DMS 273 (cell line): ENCODE measurements around the gene IFI35.
"Not testable (repeated sequence)": the region's sequence is repeated elsewhere in the genome, so short reads cannot be mapped to it uniquely, and the experiment has no call there.

ENCODE experiments used
- DNase-seq: peaks from one replicate; lab custom pipeline; 2025; ENCODE audit not compliant: unreplicated experiment; lab: John Stamatoyannopoulos, UW

IFI35 gene

DNA sequence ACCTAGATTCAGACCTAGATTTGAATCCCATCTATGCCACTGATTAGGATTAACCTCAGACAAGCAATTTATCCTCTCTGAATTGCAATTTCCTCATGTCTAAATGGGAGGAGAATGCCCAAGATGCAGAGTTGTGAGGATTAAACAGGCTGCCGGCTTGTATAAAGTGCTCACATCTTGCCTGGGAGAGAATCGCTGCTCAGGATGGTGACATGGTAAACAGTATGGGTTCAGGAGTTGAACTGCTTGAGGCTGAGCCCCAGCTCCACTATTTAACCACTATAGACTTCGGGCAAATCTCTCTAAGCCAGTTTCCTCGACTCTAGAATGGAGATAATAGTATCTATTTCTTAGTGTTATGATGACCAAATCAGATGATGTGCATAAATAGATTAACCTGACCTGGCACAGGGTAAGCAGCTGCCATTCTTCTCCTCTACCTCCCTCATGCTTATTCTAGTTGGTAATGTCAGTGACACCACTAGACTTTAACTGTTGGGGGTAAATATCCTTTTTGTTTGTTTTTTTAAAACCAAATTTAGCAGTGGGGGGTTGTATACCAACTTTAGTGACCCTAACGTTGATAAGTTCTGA lies 9.1 kb upstream of the IFI35 start:
- DNase-seq: peak; percentile 55

DNA sequence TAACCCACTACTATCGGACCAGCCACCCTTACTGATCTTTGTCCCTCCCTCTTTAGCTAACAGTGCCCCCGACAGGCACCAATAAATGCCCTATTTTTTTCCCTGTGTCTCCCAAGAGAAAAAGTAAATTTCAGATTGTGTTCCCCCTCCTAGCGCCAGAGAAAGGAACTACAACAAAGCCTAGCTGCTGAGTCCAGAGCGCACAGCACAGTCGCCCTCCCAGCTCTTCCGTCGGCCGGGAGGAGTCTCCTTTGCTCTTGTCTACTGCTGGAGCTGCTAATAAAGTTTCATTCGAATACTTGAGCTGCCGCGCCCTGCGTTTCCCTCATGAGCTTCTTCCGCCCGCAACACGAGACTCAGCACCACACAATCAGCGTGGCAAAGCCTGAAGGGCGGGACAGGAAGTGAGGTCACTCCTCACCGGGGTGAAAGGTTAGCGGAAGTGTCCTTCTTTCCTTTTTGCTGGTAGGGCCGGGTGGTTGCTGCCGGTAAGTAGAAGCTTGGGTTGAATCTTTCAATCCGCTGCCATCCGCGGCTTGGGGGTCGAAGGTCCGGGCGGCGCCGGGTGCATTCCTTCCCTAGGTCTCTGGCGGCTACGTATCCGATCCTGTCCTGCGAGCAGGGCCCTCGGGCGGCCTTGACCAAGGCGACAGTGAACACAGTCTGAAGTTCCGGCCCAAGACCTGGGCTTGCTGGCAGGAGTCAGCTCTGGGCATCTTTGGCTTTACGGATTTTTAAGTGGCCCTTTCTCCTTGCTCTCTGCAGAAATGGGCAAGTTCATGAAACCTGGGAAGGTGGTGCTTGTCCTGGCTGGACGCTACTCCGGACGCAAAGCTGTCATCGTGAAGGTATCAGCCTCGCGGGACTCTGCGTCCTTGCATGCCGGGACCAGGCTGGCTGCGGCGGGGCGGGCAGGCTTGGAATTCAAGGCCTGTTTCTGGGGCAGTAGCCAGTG lies 8.3 kb upstream of the IFI35 start, which contains the start of gene RPL27:
TSS of gene RPL27 (plus strand) at position 436 of the 955 bp plus-strand sequence. CDS start at position 768, 332 bp downstream.
- peak; percentile 100 for DNase-seq

- DNase-seq: no peak
These were observed 7.5 kb upstream of the IFI35 start for GRCh38 chr17:42999003-42999525.

GRCh38 chr17:43000894-43001293 lies 5.7 kb upstream of the IFI35 start:
- not testable (repeated sequence) for DNase-seq

DNA sequence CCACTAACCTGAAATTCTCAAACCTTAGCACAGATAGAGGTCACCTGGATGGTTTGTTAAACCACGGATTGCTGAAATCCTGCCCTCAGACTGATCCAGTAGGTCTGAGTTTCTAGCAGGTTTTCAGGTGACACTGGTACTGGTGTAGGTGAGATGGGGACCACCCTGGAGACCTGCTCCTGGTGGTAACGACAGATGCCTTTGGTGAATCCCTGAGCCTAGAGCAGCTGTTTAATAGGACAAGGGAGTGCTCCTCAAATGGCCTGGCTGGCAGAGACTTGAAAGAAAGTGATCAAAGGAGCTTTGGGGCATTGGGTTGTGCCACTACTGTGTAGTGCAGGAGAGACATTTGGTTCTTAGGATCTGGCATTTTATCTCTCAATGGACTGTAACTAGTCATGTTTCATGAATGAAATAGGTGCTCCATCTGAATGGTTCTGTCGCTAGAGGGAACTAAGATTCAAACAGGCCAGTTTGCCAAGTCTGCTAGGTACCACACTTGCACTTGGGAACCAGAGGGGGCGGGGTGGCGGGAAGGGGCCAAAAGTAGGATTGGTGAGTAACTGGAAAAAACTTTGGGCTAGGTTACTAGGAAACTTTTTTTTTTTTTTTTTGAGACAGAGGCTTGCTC lies 2.9 kb upstream of the IFI35 start:
- DNase-seq: peak; percentile 87

DNA sequence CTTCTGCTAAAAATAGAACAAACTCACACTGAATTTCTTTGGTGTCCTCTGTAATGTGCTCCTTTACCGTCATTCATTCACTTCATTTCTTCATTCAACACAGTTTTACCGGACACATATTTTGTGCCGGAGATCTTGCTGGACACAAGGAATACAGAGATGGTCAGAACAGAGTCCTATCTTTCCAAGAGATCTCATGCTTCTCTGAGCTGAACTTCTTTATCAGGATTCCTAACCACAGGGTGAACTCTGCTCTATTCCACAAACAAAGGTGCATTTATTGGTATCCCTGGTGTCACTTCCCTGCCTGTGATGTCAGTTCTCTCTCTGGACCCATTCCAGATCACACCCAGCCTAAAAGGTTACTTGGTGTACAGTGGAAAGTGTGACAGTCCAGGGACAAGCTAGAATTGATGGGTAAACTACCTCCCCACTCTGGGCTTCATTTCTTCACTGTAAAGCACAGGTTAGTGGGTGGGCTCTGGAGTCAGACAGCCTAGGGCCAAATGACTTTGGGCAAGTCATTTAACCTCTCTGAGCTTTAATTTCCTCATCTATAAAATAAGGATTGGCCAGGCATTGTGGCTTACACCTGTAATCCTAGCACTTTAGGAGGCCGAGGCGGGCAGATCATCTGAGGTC lies 4.2 kb downstream of the IFI35 start:
- no peak for DNase-seq

DNA sequence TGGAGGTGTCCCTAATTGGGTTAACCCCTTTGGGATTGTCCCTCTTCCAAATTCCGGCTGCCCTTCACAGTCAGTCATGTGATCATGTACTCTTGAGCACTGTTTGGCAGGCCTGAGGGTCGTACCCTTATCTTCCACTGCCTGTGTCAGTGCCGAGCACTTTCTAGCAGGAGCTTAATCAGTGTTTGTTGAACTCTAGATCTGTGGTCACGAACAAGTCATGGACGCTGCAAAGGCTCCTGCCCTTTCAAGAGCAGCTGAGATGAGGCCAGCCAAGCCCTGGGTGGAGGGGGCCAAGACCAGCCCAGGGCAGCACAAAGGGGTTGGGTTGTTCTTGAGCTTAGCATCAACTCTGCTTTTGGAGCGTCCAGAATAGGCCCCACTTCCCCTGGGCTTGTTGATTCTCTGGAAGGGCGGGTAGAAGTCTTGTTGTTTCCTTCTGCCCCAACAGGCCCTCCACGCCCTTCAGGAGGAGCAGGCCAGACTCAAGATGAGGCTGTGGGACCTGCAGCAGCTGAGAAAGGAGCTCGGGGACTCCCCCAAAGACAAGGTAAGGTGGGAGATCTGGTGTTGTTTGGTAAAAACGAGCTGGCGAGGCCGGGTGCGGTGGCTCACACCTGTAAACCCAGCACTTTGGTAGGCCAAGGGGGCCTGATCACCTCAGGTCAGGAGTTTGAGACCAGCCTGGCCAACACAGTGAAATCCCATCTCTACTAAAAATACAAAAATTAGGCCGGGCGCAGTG lies 5.3 kb downstream of the IFI35 start:
- no peak for DNase-seq

GRCh38 chr17:43013296-43013695 lies 6.7 kb downstream of the IFI35 start:
- no peak for DNase-seq

- no peak for DNase-seq
These were observed 7.5 kb downstream of the IFI35 start for GRCh38 chr17:43014020-43014648.

GRCh38 chr17:43014649-43015542 lies 8.3 kb downstream of the IFI35 start:
- no peak for DNase-seq

DNA sequence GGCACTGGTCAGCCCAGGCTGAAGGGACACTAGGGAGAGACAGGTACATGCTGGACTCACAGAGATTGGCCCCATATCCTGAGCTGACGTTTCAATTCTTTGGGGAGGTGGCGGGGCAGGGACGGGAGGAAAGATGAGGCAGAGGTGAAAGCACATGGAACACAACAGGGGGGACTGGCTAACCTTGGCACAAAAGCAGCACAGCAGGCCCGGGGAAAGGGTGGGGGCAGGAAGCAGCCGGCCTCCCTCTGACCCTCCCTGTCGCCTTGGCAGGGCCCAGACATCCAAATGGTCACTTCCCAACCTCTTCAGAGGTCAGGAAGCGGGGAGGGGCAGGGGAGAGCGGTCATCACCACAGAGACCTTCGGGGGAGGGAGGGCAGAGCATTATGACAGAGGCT lies 9.0 kb downstream of the IFI35 start:
- no peak for DNase-seq

- no peak for DNase-seq
These were observed 9.6 kb downstream of the IFI35 start for GRCh38 chr17:43016216-43016615.

DNA sequence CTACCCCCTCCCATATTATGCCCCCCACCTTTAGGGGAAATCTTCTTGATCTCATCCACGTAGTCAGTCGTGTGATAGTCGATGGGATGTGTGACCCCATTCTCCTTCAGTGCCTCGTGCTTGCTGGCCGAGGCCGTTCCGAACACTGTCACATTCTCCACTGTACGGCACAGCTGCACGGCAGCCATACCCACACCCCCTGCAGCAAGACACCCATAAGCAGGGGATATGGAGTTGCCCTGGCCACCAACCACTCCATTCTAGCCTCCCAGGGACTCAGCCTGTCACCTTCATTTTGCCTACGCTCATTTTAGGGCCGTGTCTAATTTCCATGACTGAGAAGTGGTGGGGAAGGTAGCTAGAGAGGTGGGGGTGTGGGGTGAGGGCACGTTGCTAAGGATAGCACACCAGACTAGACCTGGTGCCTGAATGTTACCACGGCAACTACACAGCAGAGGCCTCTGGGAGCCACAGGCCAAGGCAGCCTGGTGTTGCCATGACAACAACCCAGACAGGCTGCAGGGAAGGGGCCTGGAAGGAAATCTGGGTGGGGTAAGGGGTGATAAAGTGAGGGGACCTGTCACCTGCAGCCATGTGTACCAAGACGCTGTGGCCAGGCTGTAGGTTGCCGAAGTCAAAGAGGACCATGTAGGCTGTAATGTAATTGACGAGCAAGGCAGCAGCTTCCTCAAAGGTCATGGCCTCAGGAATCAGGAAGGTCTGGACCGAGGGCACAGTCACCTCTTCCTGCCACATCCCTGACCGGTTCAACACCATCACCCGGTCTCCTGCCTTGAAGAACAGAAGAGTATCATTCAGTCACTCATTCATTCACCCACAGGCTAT lies 11.6 kb downstream of the IFI35 start:
- DNase-seq: peak; percentile 68

GRCh38 chr17:43018932-43019331 lies 12.3 kb downstream of the IFI35 start:
- no peak for DNase-seq

GRCh38 chr17:43019418-43019817 lies 12.8 kb downstream of the IFI35 start:
- no peak for DNase-seq

DNA sequence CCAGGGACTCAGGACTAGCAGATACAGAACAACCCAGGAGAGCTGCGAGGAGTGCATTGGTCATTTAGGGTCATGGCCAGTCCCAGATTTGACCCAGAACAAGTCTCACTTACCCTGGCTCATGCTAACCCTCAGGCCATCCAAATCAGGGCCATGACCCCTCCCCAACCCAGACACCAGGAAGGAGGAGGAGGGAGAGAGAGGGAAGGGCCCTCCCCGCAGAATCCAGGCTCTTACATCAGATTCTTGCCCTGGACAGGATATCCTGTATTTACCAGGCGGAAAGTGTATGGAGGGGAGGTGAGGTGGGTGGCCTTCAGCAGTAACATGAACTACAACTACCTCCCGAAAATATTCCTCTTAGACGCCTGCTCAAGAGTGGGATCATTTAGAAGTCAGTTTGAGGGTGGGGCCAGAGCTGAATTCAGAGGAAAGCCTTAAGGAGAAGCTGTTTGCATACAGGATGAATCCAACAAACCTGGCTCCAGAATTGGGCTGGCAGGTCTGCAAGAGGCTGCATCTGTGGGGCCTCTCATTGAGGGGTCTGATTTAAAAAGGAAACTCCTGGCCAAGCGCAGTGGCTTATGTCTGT lies 13.5 kb downstream of the IFI35 start:
- no peak for DNase-seq
